Lower leg skin (tissue), 3 donors: Measurements from ENCODE around the gene KRTAP4-2.

ENCODE experiments used
- CTCF ChIP-seq, 3 donors: fragments of 450-650 bp; IDR thresholded peaks; one replicate each; pipeline ENCODE4 v1.5.1; 2016; ENCODE audit warnings: antibody characterized with exemption in 3 of 3, mild to moderate bottlenecking in 3 of 3, moderate library complexity in 2 of 3
- POLR2A ChIP-seq, 2 donors: fragments of 450-650 bp; IDR thresholded peaks; one replicate each; pipeline ENCODE4 v1.6.1; 2016 to 2017; ENCODE audit warnings: antibody characterized with exemption in 2 of 2, mild to moderate bottlenecking in 1 of 2, moderate library complexity in 1 of 2

- TF ChIP-seq CTCF (IDR thresholded peaks at IDR 0.05), result no peak
- no peak for TF ChIP-seq POLR2A (IDR thresholded peaks at IDR 0.05)
These were observed 17.4 kb downstream of the KRTAP4-2 start, which contains the start of gene KRTAP4-4 for GRCh38 chr17:41160648-41161047.
